GM12878 (cell line): ENCODE results near the gene COL27A1. TPM values are rescaled to one million over a fixed set of nuclear protein-coding genes. Genes with fewer than 3 reads are reported as not detected.

Experiments used
- ATAC-seq: fragments of 200-7000 bp; cut with Tn5 transposase; 3 replicates; pipeline ENCODE4 v1.9.1; 2020; ENCODE audit warnings: mild to moderate bottlenecking, moderate library complexity
- BruUV-seq: library from RNA; stranded (reverse); fragments of 400-500 nt; replicated peaks from 2 replicates; lab custom pipeline; 2021; lab: Mats Ljungman, UMichigan
- CTCF ChIA-PET: fragments of 300-600 bp; sonication (Branson Sonifier 250); formaldehyde crosslinking; extraction: SDS; loops from one replicate; lab custom pipeline; 2021; ENCODE audit warnings: inconsistent platforms; lab: Yijun Ruan, JAX
- POLR2A ChIA-PET: fragments of 350-600 bp; formaldehyde crosslinking; extraction: SDS; loops from one replicate; lab custom pipeline; 2021; ENCODE audit warnings: inconsistent platforms; lab: Charles Lee
- RAD21 ChIA-PET: fragments of 300-600 bp; sonication (Branson Sonifier 250); formaldehyde crosslinking; loops from one replicate; lab custom pipeline; 2023; ENCODE audit warnings: antibody characterized with exemption; ENCODE audit not compliant: unreplicated experiment; lab: Charles Lee
- SMC1A ChIA-PET: fragments of 300-600 bp; sonication (Branson Sonifier 250); formaldehyde crosslinking; loops from one replicate; lab custom pipeline; 2023; ENCODE audit not compliant: unreplicated experiment, uncharacterized antibody; lab: Charles Lee
- DNase-seq: peaks from one replicate; pipeline ENCODE4 v3.0.0-alpha.2; 2011; ENCODE audit warnings: low read depth, low spot score
- FAIRE-seq: peaks from 3 replicates; lab custom pipeline; 2011; peaks lifted over from hg19 to GRCh38; lab: Jason Lieb, UNC
- H2AFZ ChIP-seq: 2 replicates; pipeline ENCODE4 v1.6.0; 2011; ENCODE audit warnings: low read depth, low read length, control low read depth; ENCODE audit not compliant: control insufficient read depth
- H3K27ac ChIP-seq: 2 replicates; pipeline ENCODE4 v1.5.1; 2011; ENCODE audit warnings: control low read depth; ENCODE audit not compliant: control insufficient read depth, insufficient read depth
- H3K27me3 ChIP-seq, 2 experiments: replicated peaks in 1 of 2; 2 replicates each; pipeline versions ENCODE4 v1.6.0 to v1.6.1; 2011; ENCODE audit warnings: low read length in 1 of 2; ENCODE audit not compliant: control insufficient read depth in 2 of 2, insufficient read depth in 2 of 2
- H3K36me3 ChIP-seq, 2 experiments: 2 replicates each; pipeline ENCODE4 v1.5.1; 2011; ENCODE audit warnings: low read length in 1 of 2; ENCODE audit not compliant: control insufficient read depth in 2 of 2, insufficient read depth in 2 of 2
- H3K4me1 ChIP-seq: 2 replicates; pipeline ENCODE4 v1.6.1; 2011; ENCODE audit warnings: mild to moderate bottlenecking, low read length, moderate library complexity, mixed read lengths; ENCODE audit not compliant: control insufficient read depth, insufficient read depth
- H3K4me2 ChIP-seq: 2 replicates; pipeline ENCODE4 v1.6.0; 2011; ENCODE audit warnings: control low read depth; ENCODE audit not compliant: control insufficient read depth, insufficient read depth
- H3K4me3 ChIP-seq: fragments of 200-600 bp; sonication (generic); 2 replicates; pipeline ENCODE4 v1.5.1; 2016
- H3K79me2 ChIP-seq: 2 replicates; pipeline ENCODE4 v1.6.0; 2011; ENCODE audit warnings: low read length; ENCODE audit not compliant: control insufficient read depth, insufficient read depth
- H3K9ac ChIP-seq: 2 replicates; pipeline ENCODE4 v1.8.0; 2011; ENCODE audit warnings: low read length, control low read depth, mixed read lengths; ENCODE audit not compliant: control insufficient read depth, insufficient read depth
- H3K9me3 ChIP-seq: replicated peaks from 3 replicates; pipeline ENCODE4 v1.5.1; 2011; ENCODE audit warnings: mild to moderate bottlenecking, low read length; ENCODE audit not compliant: control insufficient read depth, insufficient read depth
- H4K20me1 ChIP-seq: 2 replicates; pipeline ENCODE4 v1.6.0; 2011; ENCODE audit not compliant: control insufficient read depth, insufficient read depth
- BRCA1 ChIP-seq: IDR thresholded peaks from 2 replicates; pipeline ENCODE4 v1.6.1; 2011; ENCODE audit warnings: low read depth, low read length, improper control_type of control experiment
- CBX3 ChIP-seq: fragments of 200-600 bp; sonication (generic); IDR thresholded peaks from 2 replicates; pipeline ENCODE4 v1.6.1; 2016; ENCODE audit warnings: low read depth, borderline replicate concordance
- CREM ChIP-seq: IDR thresholded peaks from 2 replicates; pipeline ENCODE4 v1.6.1; 2014; ENCODE audit warnings: antibody characterized with exemption, low read depth
- E2F4 ChIP-seq: IDR thresholded peaks from 2 replicates; pipeline ENCODE4 v1.6.1; 2012; ENCODE audit warnings: low read depth, low read length, improper control_type of control experiment
- LARP7 ChIP-seq: fragments of 450-650 bp; IDR thresholded peaks from 2 replicates; pipeline ENCODE4 v1.6.1; 2017; ENCODE audit warnings: mild to moderate bottlenecking
- MLLT1 ChIP-seq: fragments of 450-650 bp; IDR thresholded peaks from 2 replicates; pipeline ENCODE4 v1.6.1; 2016; ENCODE audit warnings: mild to moderate bottlenecking
- MYB ChIP-seq: fragments of 150-350 bp; IDR thresholded peaks from 2 replicates; pipeline ENCODE4 v1.6.1; 2014; ENCODE audit warnings: mild to moderate bottlenecking, low read depth, low read length, borderline replicate concordance
- NKRF ChIP-seq: fragments of 450-650 bp; conservative IDR thresholded peaks from 2 replicates; pipeline ENCODE4 v1.6.1; 2017; ENCODE audit warnings: mild to moderate bottlenecking, moderate library complexity
- RELA ChIP-seq: fragments of 450-650 bp; IDR thresholded peaks from 2 replicates; pipeline ENCODE4 v1.8.0; 2014; ENCODE audit warnings: borderline replicate concordance; ENCODE audit not compliant: partially characterized antibody
- SREBF1 ChIP-seq: IDR thresholded peaks from 2 replicates; pipeline ENCODE4 v1.6.1; 2012; ENCODE audit warnings: mild to moderate bottlenecking, low read length
- STAT1 ChIP-seq: fragments of 450-650 bp; conservative IDR thresholded peaks from 2 replicates; pipeline ENCODE4 v1.6.1; 2014; ENCODE audit warnings: antibody characterized with exemption, mild to moderate bottlenecking
- TAF1 ChIP-seq: IDR thresholded peaks from 2 replicates; pipeline ENCODE4 v1.6.1; 2011; ENCODE audit warnings: mild to moderate bottlenecking, low read depth, low read length, borderline replicate concordance
- TCF12 ChIP-seq: IDR thresholded peaks from 2 replicates; pipeline ENCODE4 v1.6.1; 2011; ENCODE audit warnings: low read depth, mild to moderate bottlenecking, low read length
- ZNF207 ChIP-seq: fragments of 450-650 bp; IDR thresholded peaks from 2 replicates; pipeline ENCODE4 v1.6.1; 2014; ENCODE audit warnings: antibody characterized with exemption, mild to moderate bottlenecking, borderline replicate concordance
- WGBS: methylation state at CpG from one replicate; pipeline ENCODE4 v1.1.6; 2016; ENCODE audit warnings: low lambda C conversion rate; ENCODE audit not compliant: insufficient replicate concordance, insufficient coverage; ENCODE audit errors: missing lambda C conversion rate; 5-methylcytosine and 5-hydroxymethylcytosine counted together
- in situ Hi-C: fragments of 300-500 bp; cut with MboI; formaldehyde crosslinking; loops from 9 replicates; pipeline ENCODE4 v1.14.3; 2018; ENCODE audit warnings: mixed read lengths
- intact Hi-C: fragments of 100-400 bp; cut with micrococcal nuclease; formaldehyde crosslinking; loops from one replicate; pipeline ENCODE4 v1.14.2; 2022; ENCODE audit not compliant: unreplicated experiment
- polyA plus RNA-seq, 11 experiments: library from polyadenylated mRNA; depleted of rRNA in 4 of 11; unstranded in 6 of 11; stranded (reverse) in 5 of 11; fragments of >200 nt; fragmentation: Nextera tagmentation in 4 of 11; fragmentation: Illumina TruSeq in 1 of 11; extraction: Ambion mirVana in 4 of 11; extraction: Trizol in 1 of 11; gene quantifications; 1 replicate in 1 of 11; 2 replicates in 10 of 11; pipeline versions ENCODE4 v1.2.1 to v1.2.3, GENCODE V29; 2011 to 2016; ENCODE audit warnings: inconsistent platforms in 2 of 11, missing spikeins in 2 of 11, low read depth in 1 of 11
- total RNA-seq, 4 experiments: library from RNA; depleted of rRNA in 3 of 4; stranded (reverse); fragments of >200 nt in 3 of 4; fragmentation: Illumina TruSeq in 1 of 4; extraction: Trizol in 1 of 4; gene quantifications; 2 replicates each; pipeline versions ENCODE4 v1.2.1 to v1.2.3, GENCODE V29; 2013 to 2021

Gene COL27A1
- total and polyA plus RNA-seq, 10 of the 15 experiments (the other 5 are each of a cell fraction or from before 2014, with no cell fraction given) = 0.10 TPM; not detected in 9

- TF ChIP-seq NKRF (no peak), E2F4 (no peak), MYB (no peak), SREBF1 (no peak), TAF1 (no peak), ZNF207 (no peak), BRCA1 (no peak), TCF12 (no peak)
Measured at GRCh38 chr9:114246558-114246957, 91.2 kb downstream of the COL27A1 start (continued).

- RAD21 ChIA-PET = no interaction called here
- H3K27ac ChIP-seq = no peak overlapping the region
- no peaks in the 10 kb centered on the region for H3K9me3 ChIP-seq
- DNase-seq = no peak
- no peak for FAIRE-seq
- CTCF ChIA-PET = no interaction called here
- intact Hi-C loops = no loop called here
- POLR2A ChIA-PET = no interaction called here
- H3K36me3 ChIP-seq = no peaks in the 10 kb centered on the region
- H3K4me3 ChIP-seq = no peak overlapping the region
- no peak overlapping the region for H3K9ac ChIP-seq
- 0% methylated on average over 2 of the region's 2 CpGs for WGBS
- SMC1A ChIA-PET = no interaction called here
- H4K20me1 ChIP-seq = no peaks in the 10 kb centered on the region
- H3K27me3 ChIP-seq = peaks cover 0 to 2% of the 10 kb centered on the region in 2 experiments; a peak in 2 of 4 replicates
- no peak overlapping the region for H2AFZ ChIP-seq
- no peaks in the 10 kb centered on the region for H3K79me2 ChIP-seq
- in situ Hi-C loops = no loop called here
- ATAC-seq = no peak
- no peak overlapping the region for H3K4me2 ChIP-seq
- H3K4me1 ChIP-seq = no peaks in the 10 kb centered on the region
- TF ChIP-seq CREM (no peak), MLLT1 (no peak), LARP7 (no peak), RELA (no peak), CBX3 (no peak), STAT1 (no peak)
- TF ChIP-seq, all 136 proteins: peak for 0
- no TSS peak for BruUV-seq
Measured at GRCh38 chr9:114247077-114247476, 91.7 kb downstream of the COL27A1 start.
